Measurements from ENCODE around the gene THADA.

DNA sequence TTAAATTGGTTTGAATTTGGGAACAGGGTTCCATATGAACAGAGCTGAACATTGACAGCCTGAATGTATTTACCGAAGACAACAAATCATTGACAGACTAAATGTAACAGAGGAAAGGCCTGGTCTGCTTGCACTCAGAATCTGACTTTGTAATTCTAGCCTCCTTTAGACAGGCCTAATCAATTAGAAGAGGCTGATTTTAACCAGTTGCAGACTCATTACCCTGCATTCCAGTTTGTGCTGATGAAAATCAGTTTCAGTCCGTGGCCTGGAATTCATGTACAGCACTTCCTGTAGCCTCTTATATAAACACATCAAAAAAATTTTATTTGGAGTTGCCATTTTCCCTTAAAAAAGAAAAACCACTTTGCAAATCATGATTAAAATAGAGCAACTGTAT lies 276.3 kb downstream of the THADA start:
- TF ChIP-seq ELF4 (IDR thresholded peaks at IDR 0.05) (no peak), SUZ12 (IDR thresholded peaks at IDR 0.05) (no peak), L3MBTL2 (conservative IDR thresholded peaks at IDR 0.05) (no peak), CTBP1 (IDR thresholded peaks at IDR 0.05; ENCODE audit: borderline replicate concordance) (no peak), FOXA1 (IDR thresholded peaks at IDR 0.05) (no peak), SP1 (IDR thresholded peaks at IDR 0.05) (no peak), BHLHE40 (IDR thresholded peaks at IDR 0.05; ENCODE audit: borderline replicate concordance) (no peak), LEF1 (IDR thresholded peaks at IDR 0.05; ENCODE audit: borderline replicate concordance) (no peak)
- TF ChIP-seq, protein P1, sequence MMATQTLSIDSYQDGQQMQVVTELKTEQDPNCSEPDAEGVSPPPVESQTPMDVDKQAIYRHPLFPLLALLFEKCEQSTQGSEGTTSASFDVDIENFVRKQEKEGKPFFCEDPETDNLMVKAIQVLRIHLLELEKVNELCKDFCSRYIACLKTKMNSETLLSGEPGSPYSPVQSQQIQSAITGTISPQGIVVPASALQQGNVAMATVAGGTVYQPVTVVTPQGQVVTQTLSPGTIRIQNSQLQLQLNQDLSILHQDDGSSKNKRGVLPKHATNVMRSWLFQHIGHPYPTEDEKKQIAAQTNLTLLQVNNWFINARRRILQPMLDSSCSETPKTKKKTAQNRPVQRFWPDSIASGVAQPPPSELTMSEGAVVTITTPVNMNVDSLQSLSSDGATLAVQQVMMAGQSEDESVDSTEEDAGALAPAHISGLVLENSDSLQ (IDR thresholded peaks at IDR 0.05), result no peak
